ENCODE data around the gene RBMS1.

The RBMS1 gene

DNA sequence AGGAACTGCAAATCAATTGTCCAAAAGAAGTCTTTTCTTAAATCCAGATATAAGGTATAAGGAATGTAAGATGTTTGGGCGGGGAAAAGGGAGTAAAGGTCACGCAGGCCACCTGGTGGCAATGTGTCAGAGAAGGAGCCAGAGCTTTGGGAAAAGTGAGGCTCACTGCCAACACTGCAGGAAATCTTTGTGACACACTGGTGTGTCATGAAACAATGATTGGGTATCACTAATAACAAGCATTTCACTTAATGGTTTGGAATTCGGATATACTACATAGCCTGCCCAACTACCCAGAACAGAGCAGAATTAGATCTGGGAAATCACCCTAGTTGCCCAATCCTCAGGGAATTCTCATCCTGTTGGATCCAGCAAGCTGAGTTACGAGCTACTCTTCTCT is 61.0 kb downstream of the RBMS1 start:
- peak; percentile 86 for DNase-seq (ENCODE audit: extremely low read depth, low read depth)
- TF ChIP-seq, protein P1, sequence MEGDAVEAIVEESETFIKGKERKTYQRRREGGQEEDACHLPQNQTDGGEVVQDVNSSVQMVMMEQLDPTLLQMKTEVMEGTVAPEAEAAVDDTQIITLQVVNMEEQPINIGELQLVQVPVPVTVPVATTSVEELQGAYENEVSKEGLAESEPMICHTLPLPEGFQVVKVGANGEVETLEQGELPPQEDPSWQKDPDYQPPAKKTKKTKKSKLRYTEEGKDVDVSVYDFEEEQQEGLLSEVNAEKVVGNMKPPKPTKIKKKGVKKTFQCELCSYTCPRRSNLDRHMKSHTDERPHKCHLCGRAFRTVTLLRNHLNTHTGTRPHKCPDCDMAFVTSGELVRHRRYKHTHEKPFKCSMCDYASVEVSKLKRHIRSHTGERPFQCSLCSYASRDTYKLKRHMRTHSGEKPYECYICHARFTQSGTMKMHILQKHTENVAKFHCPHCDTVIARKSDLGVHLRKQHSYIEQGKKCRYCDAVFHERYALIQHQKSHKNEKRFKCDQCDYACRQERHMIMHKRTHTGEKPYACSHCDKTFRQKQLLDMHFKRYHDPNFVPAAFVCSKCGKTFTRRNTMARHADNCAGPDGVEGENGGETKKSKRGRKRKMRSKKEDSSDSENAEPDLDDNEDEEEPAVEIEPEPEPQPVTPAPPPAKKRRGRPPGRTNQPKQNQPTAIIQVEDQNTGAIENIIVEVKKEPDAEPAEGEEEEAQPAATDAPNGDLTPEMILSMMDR (IDR thresholded peaks at IDR 0.05; ENCODE audit: low read depth, low read length, missing control alignments) = no peak
- no peak overlapping the region for H3K4me3 ChIP-seq (replicated peaks; ENCODE audit: low read depth, low read length)

- TF ChIP-seq, protein P1 (IDR thresholded peaks at IDR 0.05; ENCODE audit: low read depth, low read length, missing control alignments) = no peak
- no peak overlapping the region for H3K4me3 ChIP-seq (replicated peaks; ENCODE audit: low read depth, low read length)
- DNase-seq (ENCODE audit: extremely low read depth, low read depth) = no peak
Measured at GRCh38 chr2:160431441-160431840, 62.2 kb downstream of the RBMS1 start.

- DNase-seq (ENCODE audit: extremely low read depth, low read depth) = no peak
- H3K4me3 ChIP-seq (replicated peaks; ENCODE audit: low read depth, low read length) = no peak overlapping the region
- TF ChIP-seq, protein P1 (IDR thresholded peaks at IDR 0.05; ENCODE audit: low read depth, low read length, missing control alignments) = no peak
Measured at GRCh38 chr2:160430001-160430344, 63.6 kb downstream of the RBMS1 start.

- no peak overlapping the region for H3K4me3 ChIP-seq (replicated peaks; ENCODE audit: low read depth, low read length)
- DNase-seq (ENCODE audit: extremely low read depth, low read depth) = peak; percentile 56
- TF ChIP-seq, protein P1 (IDR thresholded peaks at IDR 0.05; ENCODE audit: low read depth, low read length, missing control alignments) = peak; percentile 24
Measured at GRCh38 chr2:160429248-160430000, 64.2 kb downstream of the RBMS1 start.

DNA sequence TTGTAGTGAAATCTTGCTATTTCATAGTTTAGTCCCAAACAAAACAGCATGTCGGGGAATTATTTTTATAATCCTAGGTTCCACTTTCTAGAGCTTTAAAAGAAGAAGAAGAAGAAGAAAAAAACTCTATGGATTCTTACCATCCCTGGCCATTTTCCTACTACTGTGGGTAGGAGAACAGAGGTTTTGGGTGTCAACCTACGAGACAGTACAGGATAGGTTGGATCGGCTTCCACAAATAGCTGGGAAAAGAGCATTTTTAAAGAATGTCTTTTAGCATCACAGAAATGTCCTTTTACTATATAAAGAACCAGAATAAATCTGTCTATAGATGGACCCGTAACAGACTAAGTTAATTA is 65.2 kb downstream of the RBMS1 start:
- TF ChIP-seq, protein P1 (IDR thresholded peaks at IDR 0.05; ENCODE audit: low read depth, low read length, missing control alignments) = no peak
- H3K4me3 ChIP-seq (replicated peaks; ENCODE audit: low read depth, low read length) = no peak overlapping the region
- DNase-seq (ENCODE audit: extremely low read depth, low read depth) = no peak

GRCh38 chr2:160427629-160428404 is 65.8 kb downstream of the RBMS1 start:
- 0 out of 2 replicates have a peak overlapping the region, but pooled peaks have one; percentile 5 for H3K4me3 ChIP-seq (replicated peaks; ENCODE audit: low read depth, low read length)

More at GRCh38 chr2:160427629-160428404, 65.8 kb downstream of the RBMS1 start:
- TF ChIP-seq, protein P1 (IDR thresholded peaks at IDR 0.05; ENCODE audit: low read depth, low read length, missing control alignments) = no peak
- DNase-seq (ENCODE audit: extremely low read depth, low read depth) = peak; percentile 67

Data from HFF-Myc (cell line).